HEK293T (cell line): ENCODE data around the gene RAP1GDS1.

Source experiments
- CTBP1 ChIP-seq: fragments of 450-650 bp; IDR thresholded peaks from 2 replicates; pipeline ENCODE4 v1.6.1; 2016; ENCODE audit warnings: borderline replicate concordance
- ELF4 ChIP-seq: fragments of 450-650 bp; IDR thresholded peaks from 2 replicates; pipeline ENCODE4 v1.6.1; 2017; ENCODE audit warnings: antibody characterized with exemption
- FOXA1 ChIP-seq: fragments of 450-650 bp; IDR thresholded peaks from 2 replicates; pipeline ENCODE4 v1.6.1; 2016; ENCODE audit warnings: mild to moderate bottlenecking
- FOXK2 ChIP-seq: fragments of 450-650 bp; IDR thresholded peaks from 2 replicates; pipeline ENCODE4 v1.6.1; 2016; ENCODE audit warnings: mild to moderate bottlenecking
- HDGF ChIP-seq: fragments of 450-650 bp; IDR thresholded peaks from 2 replicates; pipeline ENCODE4 v1.6.1; 2017; ENCODE audit warnings: antibody characterized with exemption, borderline replicate concordance
- SP1 ChIP-seq: fragments of 450-650 bp; IDR thresholded peaks from 2 replicates; pipeline ENCODE4 v1.6.1; 2017

- TF ChIP-seq ELF4 (no peak), FOXA1 (no peak), HDGF (no peak), FOXK2 (no peak), CTBP1 (no peak), SP1 (no peak)
Measured at GRCh38 chr4:98466868-98467599, 205.8 kb downstream of the RAP1GDS1 start.
